ENCODE results near the gene MARCHF3.
"Not testable (repeated sequence)": the region's sequence is repeated elsewhere in the genome, so short reads cannot be mapped to it uniquely, and the experiment has no call there.

Gene MARCHF3

DNA sequence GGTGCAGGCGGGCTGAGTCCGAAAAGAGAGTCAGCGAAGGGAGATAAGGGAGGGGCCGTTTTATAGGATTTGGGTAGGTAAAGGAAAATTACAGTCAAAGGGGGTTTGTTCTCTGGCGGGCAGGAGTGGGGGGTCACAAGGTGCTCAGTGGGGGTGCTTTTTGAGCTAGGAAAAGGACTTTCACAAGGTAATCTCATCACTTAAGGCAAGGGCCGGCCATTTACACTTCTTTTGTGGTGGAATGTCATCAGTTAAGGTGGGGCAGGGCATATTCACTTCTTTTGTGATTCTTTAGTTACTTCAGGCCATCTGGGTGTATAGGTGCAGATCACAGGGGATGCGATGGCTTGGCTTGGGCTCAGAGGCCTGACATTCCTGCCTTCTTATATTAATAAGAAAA, 191.0 kb downstream of the MARCHF3 start:
- not testable (repeated sequence) for DNase-seq

DNA sequence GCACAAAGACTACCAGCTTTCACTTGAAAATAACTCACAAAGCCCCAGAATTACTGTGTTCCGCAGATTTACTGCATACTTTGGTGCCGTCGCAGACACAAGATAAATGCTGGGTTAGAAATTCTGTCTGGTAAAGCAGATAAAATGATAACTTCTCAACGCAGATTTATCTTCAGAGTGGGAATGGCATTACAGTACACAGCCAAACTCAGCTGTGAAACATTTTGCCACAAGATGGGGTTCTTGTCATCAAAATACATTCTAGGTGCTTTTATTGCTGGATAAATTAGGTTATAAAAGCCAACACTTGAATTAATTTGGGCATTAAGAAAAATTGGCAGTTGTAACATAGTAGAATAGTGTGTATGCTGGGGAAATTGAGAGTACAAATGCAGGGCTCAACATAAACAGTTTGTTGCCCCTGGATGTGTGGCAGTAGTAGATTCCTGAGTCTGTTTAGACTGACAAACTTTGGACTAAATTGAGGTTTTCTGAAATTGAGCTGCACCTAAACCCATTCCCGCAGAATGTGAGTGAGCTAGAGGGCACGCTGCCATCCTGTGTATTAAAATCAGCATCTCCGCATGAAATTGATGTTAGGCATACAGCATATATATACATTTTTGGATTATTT, 192.3 kb downstream of the MARCHF3 start:
- DNase-seq, result no peak

DNA sequence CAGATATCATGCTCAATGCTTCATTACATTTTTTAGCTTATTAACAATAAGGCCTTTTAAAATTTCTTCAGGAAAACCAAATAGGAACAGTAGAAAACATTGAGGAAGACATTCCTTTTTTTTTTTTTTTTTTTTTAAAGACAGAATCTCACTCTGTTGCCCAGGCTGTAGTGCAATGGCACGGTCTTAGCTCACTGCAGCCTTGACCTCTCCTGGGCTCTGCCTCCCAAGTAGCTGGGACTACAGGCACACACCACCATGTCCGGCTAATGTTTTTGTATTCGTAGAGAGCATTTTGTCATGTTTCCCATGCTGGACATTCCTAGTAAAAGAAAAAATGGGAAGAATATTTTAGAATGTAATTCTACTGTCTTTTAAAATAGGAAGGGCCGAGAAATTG, 193.1 kb downstream of the MARCHF3 start:
- DNase-seq, result no peak

DNA sequence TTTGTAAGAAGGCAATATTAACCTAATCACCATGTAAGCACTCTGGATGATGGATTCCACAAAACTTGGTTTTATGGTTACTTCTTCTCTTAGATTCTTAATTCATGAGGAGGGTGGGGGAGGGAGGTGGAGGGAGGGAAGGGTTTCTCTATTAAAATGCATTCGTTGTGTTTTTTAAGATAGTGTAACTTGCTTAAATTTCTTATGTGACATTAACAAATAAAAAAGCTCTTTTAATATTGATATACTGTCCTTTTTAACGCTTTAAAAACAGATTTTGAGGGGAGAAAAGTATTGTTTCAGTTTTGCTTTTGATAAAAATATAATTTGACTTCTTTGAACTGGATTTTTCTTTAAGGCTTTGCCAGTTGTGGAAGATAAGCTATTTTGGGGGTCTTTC, 193.6 kb downstream of the MARCHF3 start:
- no peak for DNase-seq

DNA sequence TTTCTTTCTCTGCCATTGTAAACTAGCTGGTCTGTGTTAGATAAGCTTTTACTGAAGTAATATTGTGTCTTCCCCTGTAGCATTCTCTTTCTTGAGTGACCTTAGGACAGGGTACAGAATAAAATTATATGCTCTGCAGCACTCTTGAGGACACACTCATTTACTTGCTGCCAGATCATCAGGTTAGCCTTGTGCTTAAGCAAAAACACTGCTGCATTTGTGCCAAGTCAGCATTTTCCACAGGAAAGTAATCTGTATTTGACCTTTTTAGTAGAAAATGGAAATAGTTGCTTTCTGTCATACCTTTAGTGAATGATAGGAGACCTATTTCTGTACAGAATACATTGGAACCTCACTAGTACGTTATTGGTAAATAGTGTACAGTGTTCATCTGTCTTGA, 199.2 kb downstream of the MARCHF3 start:
- DNase-seq, result no peak

DNA sequence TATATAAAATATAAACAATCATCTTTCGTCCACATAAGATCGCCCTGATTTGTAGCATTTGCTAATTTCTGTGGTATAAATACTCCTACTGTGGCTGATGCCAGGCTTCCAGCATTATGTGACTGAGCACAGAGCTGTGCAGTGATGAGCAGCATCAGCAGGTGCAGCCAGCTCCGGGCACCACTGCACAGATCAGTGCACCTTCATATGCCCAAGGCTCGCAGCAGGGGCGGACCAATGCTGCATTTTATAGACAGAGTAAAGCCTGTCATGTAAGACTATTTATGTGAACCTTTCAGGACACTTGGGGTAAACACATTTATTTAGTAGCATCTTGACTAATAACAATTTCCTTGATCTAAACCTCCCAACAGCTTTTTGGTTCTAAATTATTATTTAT, 200.3 kb downstream of the MARCHF3 start:
- no peak for DNase-seq

DNA sequence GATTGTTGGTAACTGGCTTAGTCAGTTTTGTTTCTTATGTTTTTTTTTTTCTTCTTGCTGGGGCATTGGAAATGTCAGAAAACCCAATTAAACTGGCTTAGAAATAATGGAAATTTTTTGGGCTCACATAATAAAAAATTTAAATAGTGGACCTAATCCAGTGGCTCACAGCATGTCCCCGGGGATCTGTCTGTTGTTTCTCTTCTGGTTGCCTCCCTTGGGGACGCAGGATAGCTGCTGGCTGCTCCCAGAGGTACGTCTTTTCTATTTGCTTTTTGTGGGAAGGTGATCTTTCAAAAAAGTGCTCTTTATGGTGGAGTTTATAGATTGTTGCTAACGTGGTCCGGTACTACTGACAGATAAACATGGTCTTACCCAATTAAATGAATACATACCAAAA, 201.3 kb downstream of the MARCHF3 start:
- DNase-seq, result no peak

DNA sequence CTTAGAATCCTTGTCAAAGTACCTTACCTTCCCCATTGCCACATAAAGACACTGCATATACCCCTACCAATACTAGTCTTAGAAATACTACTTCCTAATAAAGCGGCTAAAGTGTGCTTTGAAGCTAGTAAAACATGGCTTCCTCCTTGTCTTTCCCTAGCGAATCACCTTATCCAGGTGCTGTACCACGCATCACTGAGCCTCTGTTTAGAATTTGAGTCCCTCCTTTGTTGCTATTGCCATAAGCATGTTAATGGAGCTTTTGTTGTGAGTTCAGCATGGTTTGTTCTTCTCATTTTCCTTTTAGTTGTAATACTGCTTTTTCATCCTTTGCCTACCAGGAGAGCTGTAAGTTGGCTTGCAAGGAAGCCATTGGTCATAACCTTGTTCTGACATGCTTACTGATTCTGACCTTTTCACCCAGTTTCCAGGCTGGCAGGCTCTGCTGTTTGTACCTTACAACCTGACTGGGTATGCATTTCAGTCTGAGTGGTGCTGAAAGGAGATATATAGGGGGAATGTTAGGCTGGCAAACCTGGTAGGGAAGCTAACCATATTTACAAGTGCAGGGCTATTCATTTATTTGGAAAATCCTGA, 203.6 kb downstream of the MARCHF3 start:
- no peak for DNase-seq

DNA sequence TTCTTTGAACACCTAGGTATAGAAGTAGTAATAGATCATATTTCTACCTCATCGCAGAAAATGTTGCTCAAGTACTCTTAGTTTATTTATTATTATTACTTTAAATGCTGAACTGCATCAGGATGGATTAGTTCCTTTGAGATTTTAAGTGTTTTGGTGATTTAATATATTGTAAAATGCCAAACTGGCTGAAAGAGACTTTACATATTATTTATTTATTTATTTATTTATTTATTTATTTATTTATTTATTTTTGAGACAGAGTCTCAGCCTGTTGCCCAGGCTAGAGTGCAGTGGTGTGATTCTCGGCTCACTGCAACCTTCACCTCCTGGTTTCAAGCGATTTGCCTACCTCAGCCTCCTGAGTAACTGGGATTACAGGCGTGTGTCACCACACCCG, 211.1 kb downstream of the MARCHF3 start:
- no peak for DNase-seq

DNA sequence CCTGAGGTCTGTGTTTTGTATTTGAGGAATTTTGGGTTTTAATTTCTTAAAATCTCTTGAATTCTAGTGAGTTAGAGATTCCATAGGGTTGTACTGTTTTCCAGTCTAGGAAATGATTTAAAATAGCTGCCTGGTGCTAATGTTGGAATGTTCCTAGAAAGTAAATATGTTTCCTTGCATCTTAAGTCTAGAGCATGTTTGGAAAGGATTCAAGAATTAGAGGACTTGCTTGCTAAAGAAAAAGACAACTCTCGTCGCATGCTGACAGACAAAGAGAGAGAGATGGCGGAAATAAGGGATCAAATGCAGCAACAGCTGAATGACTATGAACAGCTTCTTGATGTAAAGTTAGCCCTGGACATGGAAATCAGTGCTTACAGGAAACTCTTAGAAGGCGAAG, 211.6 kb downstream of the MARCHF3 start:
- no peak for DNase-seq

Measured in activated T-cell treated with anti-CD3 and anti-CD28 coated beads, Interleukin-2, amount 50 U/mL, for 48 hours (primary cell).